ENCODE measurements around the gene ORM2. TPM values are rescaled to one million over a fixed set of nuclear protein-coding genes. Genes with fewer than 3 reads are reported as not detected.

Gene ORM2
- polyA plus RNA-seq, 1 of the 3 experiments (the other 2 are of a cell fraction) = not detected

DNA sequence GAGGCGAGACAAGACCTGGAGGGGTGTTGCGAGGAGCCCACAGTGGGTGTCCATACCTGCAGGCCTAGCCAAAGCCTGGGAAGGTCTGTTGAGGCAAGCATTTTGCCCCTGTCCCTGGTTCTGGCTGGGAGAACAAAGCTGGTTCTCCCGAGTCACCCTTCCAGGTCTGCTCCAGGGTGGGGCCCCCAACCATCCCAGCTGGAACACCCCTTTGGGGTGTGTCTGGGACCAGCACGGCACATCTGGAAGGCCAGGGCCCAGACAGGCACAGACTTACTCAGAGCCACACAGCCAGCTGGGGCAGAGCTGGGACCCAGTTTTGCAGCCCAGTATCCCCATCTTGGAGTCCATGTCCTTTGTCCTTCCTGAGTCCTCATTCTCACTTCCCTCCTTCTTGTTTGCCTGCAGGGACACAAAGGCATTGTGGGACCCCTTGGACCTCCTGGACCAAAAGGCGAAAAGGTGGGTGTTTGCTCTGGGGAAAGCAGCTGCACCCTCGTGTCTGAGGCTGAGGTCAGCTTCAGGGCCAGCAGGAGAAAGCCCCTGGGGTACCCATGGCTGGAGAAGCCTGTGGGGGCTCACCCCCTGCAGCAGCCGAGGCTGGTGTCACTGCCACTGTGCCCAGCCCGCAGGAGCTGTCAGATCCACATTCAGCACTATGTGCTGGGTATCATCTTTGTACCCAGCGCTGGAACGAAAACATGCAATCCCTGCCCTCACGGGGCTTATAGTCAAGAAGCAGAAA is 45.2 kb upstream of the ORM2 start:
- Histone ChIP-seq H3F3A (replicated peaks; ENCODE audit: insufficient read depth) (peaks cover 6% of the 10 kb centered on the region), H3K4me1 (ENCODE audit: control insufficient read depth in 1 of 2, insufficient read depth in 2 of 2, low read depth in 1 of 2, low read length in 1 of 2) (peaks cover 22 to 56% of the 10 kb centered on the region in 2 experiments), H3K27me3 (ENCODE audit: insufficient read depth) (no peaks in the 10 kb centered on the region), H3K9me3 (no peaks in the 10 kb centered on the region), H3K4me2 (no peak overlapping the region), H3K36me3 (replicated peaks in 1 of 2; ENCODE audit: control insufficient read depth in 1 of 2, insufficient read depth in 2 of 2, low read length in 1 of 2) (peaks cover 0 to 4% of the 10 kb centered on the region in 2 experiments), H3K79me2 (ENCODE audit: insufficient read depth) (no peaks in the 10 kb centered on the region), H3K4me3 (ENCODE audit: low read depth in 2 of 2, low read length in 1 of 2) (no peak overlapping the region), H2AFZ (ENCODE audit: low read depth) (no peak overlapping the region), H3K27ac (ENCODE audit: low read depth in 2 of 2, low read length in 1 of 2) (no peak overlapping the region; a peak in 1 of 4 replicates), H3K9me2 (no peaks in the 10 kb centered on the region), H3K9ac (no peak overlapping the region), H4K20me1 (ENCODE audit: insufficient read depth) (no peaks in the 10 kb centered on the region)
- WGBS (ENCODE audit: low lambda C conversion rate) = 98% methylated on average over 8 of the region's 11 CpGs
- CTCF ChIA-PET = interaction anchor here (0.6 to 17.8 kb wide), 9 partner anchors 11 to 201 kb away, joined by 3 to 269 read pairs (median 5); partner anchors contain the start of gene COL27A1
- POLR2A ChIA-PET = interaction anchor here (0.5 kb wide), 1 partner anchor 127 kb away, joined by 3 read pairs; no protein-coding TSS in a partner anchor
- DNase-seq = no peak
- TF ChIP-seq RXRA (IDR thresholded peaks at IDR 0.05; ENCODE audit: borderline replicate concordance, low read depth) = no peak
- TF ChIP-seq MEF2A (IDR thresholded peaks at IDR 0.05; ENCODE audit: borderline replicate concordance, low read depth) = no peak
- TF ChIP-seq FOSL2 (IDR thresholded peaks at IDR 0.05; ENCODE audit: borderline replicate concordance, low read depth) = no peak
- TF ChIP-seq ELF1 (IDR thresholded peaks at IDR 0.05) = no peak
- TF ChIP-seq RCOR1 (IDR thresholded peaks at IDR 0.05; ENCODE audit: low read length) = no peak
- TF ChIP-seq FOXJ3 (CRISPR knock-in tag; IDR thresholded peaks at IDR 0.05) = no peak
- TF ChIP-seq, protein P1, sequence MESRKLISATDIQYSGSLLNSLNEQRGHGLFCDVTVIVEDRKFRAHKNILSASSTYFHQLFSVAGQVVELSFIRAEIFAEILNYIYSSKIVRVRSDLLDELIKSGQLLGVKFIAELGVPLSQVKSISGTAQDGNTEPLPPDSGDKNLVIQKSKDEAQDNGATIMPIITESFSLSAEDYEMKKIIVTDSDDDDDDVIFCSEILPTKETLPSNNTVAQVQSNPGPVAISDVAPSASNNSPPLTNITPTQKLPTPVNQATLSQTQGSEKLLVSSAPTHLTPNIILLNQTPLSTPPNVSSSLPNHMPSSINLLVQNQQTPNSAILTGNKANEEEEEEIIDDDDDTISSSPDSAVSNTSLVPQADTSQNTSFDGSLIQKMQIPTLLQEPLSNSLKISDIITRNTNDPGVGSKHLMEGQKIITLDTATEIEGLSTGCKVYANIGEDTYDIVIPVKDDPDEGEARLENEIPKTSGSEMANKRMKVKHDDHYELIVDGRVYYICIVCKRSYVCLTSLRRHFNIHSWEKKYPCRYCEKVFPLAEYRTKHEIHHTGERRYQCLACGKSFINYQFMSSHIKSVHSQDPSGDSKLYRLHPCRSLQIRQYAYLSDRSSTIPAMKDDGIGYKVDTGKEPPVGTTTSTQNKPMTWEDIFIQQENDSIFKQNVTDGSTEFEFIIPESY (IDR thresholded peaks at IDR 0.05; ENCODE audit: borderline replicate concordance, low read depth) = no peak
- no peak for TF ChIP-seq GATA2 (CRISPR knock-in tag; IDR thresholded peaks at IDR 0.05)
- TF ChIP-seq IRF3 (IDR thresholded peaks at IDR 0.05; ENCODE audit: low read depth, low read length) = no peak
- TF ChIP-seq EZH2phosphoT487 (IDR thresholded peaks at IDR 0.05; ENCODE audit: borderline replicate concordance, low read depth) = no peak
- TF ChIP-seq GABPA (IDR thresholded peaks at IDR 0.05; ENCODE audit: low read depth) = no peak
- TF ChIP-seq, protein P2, sequence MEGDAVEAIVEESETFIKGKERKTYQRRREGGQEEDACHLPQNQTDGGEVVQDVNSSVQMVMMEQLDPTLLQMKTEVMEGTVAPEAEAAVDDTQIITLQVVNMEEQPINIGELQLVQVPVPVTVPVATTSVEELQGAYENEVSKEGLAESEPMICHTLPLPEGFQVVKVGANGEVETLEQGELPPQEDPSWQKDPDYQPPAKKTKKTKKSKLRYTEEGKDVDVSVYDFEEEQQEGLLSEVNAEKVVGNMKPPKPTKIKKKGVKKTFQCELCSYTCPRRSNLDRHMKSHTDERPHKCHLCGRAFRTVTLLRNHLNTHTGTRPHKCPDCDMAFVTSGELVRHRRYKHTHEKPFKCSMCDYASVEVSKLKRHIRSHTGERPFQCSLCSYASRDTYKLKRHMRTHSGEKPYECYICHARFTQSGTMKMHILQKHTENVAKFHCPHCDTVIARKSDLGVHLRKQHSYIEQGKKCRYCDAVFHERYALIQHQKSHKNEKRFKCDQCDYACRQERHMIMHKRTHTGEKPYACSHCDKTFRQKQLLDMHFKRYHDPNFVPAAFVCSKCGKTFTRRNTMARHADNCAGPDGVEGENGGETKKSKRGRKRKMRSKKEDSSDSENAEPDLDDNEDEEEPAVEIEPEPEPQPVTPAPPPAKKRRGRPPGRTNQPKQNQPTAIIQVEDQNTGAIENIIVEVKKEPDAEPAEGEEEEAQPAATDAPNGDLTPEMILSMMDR (IDR thresholded peaks at IDR 0.05) = no peak
- TF ChIP-seq, protein P3, sequence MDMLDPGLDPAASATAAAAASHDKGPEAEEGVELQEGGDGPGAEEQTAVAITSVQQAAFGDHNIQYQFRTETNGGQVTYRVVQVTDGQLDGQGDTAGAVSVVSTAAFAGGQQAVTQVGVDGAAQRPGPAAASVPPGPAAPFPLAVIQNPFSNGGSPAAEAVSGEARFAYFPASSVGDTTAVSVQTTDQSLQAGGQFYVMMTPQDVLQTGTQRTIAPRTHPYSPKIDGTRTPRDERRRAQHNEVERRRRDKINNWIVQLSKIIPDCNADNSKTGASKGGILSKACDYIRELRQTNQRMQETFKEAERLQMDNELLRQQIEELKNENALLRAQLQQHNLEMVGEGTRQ (IDR thresholded peaks at IDR 0.05; ENCODE audit: borderline replicate concordance, low read depth, low read length) = no peak
- TF ChIP-seq NRF1 (IDR thresholded peaks at IDR 0.05; ENCODE audit: low read depth, low read length) = no peak
- no peak for TF ChIP-seq RFX5 (IDR thresholded peaks at IDR 0.05; ENCODE audit: low read length)
- TF ChIP-seq TCF12 (IDR thresholded peaks at IDR 0.05) = no peak
- TF ChIP-seq, protein P4, sequence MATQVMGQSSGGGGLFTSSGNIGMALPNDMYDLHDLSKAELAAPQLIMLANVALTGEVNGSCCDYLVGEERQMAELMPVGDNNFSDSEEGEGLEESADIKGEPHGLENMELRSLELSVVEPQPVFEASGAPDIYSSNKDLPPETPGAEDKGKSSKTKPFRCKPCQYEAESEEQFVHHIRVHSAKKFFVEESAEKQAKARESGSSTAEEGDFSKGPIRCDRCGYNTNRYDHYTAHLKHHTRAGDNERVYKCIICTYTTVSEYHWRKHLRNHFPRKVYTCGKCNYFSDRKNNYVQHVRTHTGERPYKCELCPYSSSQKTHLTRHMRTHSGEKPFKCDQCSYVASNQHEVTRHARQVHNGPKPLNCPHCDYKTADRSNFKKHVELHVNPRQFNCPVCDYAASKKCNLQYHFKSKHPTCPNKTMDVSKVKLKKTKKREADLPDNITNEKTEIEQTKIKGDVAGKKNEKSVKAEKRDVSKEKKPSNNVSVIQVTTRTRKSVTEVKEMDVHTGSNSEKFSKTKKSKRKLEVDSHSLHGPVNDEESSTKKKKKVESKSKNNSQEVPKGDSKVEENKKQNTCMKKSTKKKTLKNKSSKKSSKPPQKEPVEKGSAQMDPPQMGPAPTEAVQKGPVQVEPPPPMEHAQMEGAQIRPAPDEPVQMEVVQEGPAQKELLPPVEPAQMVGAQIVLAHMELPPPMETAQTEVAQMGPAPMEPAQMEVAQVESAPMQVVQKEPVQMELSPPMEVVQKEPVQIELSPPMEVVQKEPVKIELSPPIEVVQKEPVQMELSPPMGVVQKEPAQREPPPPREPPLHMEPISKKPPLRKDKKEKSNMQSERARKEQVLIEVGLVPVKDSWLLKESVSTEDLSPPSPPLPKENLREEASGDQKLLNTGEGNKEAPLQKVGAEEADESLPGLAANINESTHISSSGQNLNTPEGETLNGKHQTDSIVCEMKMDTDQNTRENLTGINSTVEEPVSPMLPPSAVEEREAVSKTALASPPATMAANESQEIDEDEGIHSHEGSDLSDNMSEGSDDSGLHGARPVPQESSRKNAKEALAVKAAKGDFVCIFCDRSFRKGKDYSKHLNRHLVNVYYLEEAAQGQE (IDR thresholded peaks at IDR 0.05; ENCODE audit: low read depth, low read length) = no peak

Measured in SK-N-SH (cell line).